GOT3 (cell line): Measurements from ENCODE around the gene KCNMA1.

Source experiments
- DNase-seq: peaks from one replicate; lab custom pipeline; 2025; ENCODE audit warnings: mixed read lengths; lab: John Stamatoyannopoulos, UW

The KCNMA1 gene

GRCh38 chr10:76830218-76830617 is 807.4 kb downstream of the KCNMA1 start:
- DNase-seq: no peak

DNA sequence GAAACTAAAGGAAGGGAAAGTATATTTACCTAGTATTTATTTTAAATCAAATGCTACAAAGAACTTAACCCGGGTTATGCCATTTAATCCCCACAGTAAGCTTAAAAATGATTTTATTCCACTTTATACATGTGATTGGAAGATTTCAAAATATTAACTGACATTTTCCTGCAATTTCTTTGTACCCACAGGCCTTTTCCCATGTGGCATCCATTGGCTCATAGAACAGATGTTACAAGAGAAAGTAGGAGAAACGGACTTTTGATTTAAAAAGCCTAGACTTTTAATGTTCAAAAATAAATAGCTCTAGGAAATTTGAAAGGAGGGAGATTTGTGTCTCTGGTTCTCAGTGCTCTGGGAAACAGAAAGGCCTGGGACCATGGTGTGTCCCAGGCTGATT is 807.9 kb downstream of the KCNMA1 start:
- DNase-seq: no peak
